Tibial nerve (tissue), 4 donors: ENCODE data around the gene NUDT4B. TPM values are rescaled to one million over a fixed set of nuclear protein-coding genes. Genes with fewer than 3 reads are reported as not detected.
"Not testable (repeated sequence)": the region's sequence is repeated elsewhere in the genome, so short reads cannot be mapped to it uniquely, and the experiment has no call there.

Experiments used
- DNase-seq, 2 donors: peaks; one replicate each; pipeline ENCODE4 v3.0.0-alpha.2; 2019; ENCODE audit warnings: low spot score in 2 of 2
- H3K27ac ChIP-seq, 4 donors: fragments of 200-600 bp; sonication (generic) in 3 of 4; one replicate each; pipeline ENCODE4 v1.5.1; 2017 to 2019; ENCODE audit warnings: mild to moderate bottlenecking in 1 of 4
- H3K27me3 ChIP-seq, 2 donors: fragments of 200-600 bp; sonication (generic) in 1 of 2; one replicate each; pipeline versions ENCODE4 v1.5.1 to v1.6.0; 2017 to 2019
- H3K36me3 ChIP-seq, 3 donors: fragments of 200-600 bp; sonication (generic); one replicate each; pipeline ENCODE4 v1.5.1; 2018 to 2019
- H3K4me1 ChIP-seq, 4 donors: fragments of 200-600 bp; sonication (generic) in 3 of 4; one replicate each; pipeline ENCODE4 v1.5.1; 2017 to 2019
- H3K4me3 ChIP-seq, 4 donors: fragments of 200-600 bp; sonication (generic) in 3 of 4; one replicate each; pipeline ENCODE4 v1.5.1; 2017 to 2019; ENCODE audit warnings: mild to moderate bottlenecking in 1 of 4, moderate library complexity in 1 of 4
- H3K9me3 ChIP-seq, 4 donors: fragments of 200-600 bp; sonication (generic) in 3 of 4; one replicate each; pipeline ENCODE4 v1.5.1; 2017 to 2019
- WGBS, 2 donors: methylation state at CpG; one replicate each; pipeline ENCODE4 v1.1.5; 2018; 5-methylcytosine and 5-hydroxymethylcytosine counted together
- total RNA-seq, 4 donors: library from RNA; depleted of rRNA; stranded (reverse); fragments of >200 nt; gene quantifications; one replicate each; pipeline ENCODE4 v1.1.0, GENCODE V29; 2016

Gene NUDT4B
- total RNA-seq, 4 donors from 2014 or later = 0.63 to 6.9 (median 5.6) TPM

GRCh38 chr1:148758412-148758811 lies 9.8 kb downstream of the NUDT4B start:
- not testable (repeated sequence) for H3K27me3 ChIP-seq, H3K36me3 ChIP-seq

GRCh38 chr1:148758925-148759324 lies 10.4 kb downstream of the NUDT4B start:
- not testable (repeated sequence) for DNase-seq, H3K27ac ChIP-seq, H3K4me1 ChIP-seq, H3K27me3 ChIP-seq, H3K36me3 ChIP-seq, H3K4me3 ChIP-seq, H3K9me3 ChIP-seq
- no CpG with 5 or more reads among the region's 4 CpGs for WGBS, 2 donors

More at GRCh38 chr1:148758412-148758811, 9.8 kb downstream of the NUDT4B start:
- not testable (repeated sequence) for H3K4me3 ChIP-seq, H3K9me3 ChIP-seq, DNase-seq, H3K4me1 ChIP-seq, H3K27ac ChIP-seq
- no CpG with 5 or more reads among the region's 5 CpGs for WGBS, 2 donors

- H3K27ac ChIP-seq, H3K27me3 ChIP-seq, H3K4me3 ChIP-seq, H3K4me1 ChIP-seq, H3K9me3 ChIP-seq, H3K36me3 ChIP-seq: not testable (repeated sequence)
- DNase-seq = peak; percentile 3 to 11
- 87 to 89% methylated on average over 2 of the region's 2 CpGs for WGBS, 2 donors
These were observed 11.2 kb downstream of the NUDT4B start for GRCh38 chr1:148759749-148760148.

DNA sequence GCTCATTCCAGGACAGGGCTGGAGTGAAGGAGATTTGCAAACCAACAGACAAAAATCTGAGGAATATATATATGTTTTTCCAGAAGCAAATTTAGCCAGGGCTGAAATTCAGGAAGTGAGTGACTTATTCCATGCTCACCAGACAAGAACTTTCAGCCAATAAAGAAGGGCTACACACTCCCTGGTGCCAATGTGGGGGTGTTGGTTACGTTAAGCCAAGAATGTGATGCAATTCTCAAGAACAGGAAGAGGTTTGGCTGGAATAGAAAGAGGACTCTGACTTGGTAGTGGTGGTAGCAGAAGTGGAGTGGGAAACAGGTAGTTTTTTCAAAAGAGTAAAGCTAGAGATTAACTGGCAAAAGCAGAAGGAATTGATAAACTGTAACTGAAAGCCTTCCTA lies 11.6 kb downstream of the NUDT4B start:
- no CpG with 5 or more reads among the region's 1 CpG for WGBS, 2 donors
- DNase-seq, H3K4me3 ChIP-seq, H3K36me3 ChIP-seq, H3K27me3 ChIP-seq, H3K4me1 ChIP-seq, H3K27ac ChIP-seq, H3K9me3 ChIP-seq: not testable (repeated sequence)

GRCh38 chr1:148761360-148761759 lies 12.8 kb downstream of the NUDT4B start:
- H3K27ac ChIP-seq, H3K4me1 ChIP-seq, H3K36me3 ChIP-seq, H3K4me3 ChIP-seq, DNase-seq, H3K9me3 ChIP-seq, H3K27me3 ChIP-seq: not testable (repeated sequence)

GRCh38 chr1:148765238-148766019 lies 16.9 kb downstream of the NUDT4B start:
- not testable (repeated sequence) for DNase-seq, H3K27ac ChIP-seq, H3K36me3 ChIP-seq, H3K9me3 ChIP-seq, H3K27me3 ChIP-seq, H3K4me1 ChIP-seq, H3K4me3 ChIP-seq
- WGBS, 2 donors = no CpG with 5 or more reads among the region's 5 CpGs

- H3K27ac ChIP-seq, H3K4me1 ChIP-seq, H3K9me3 ChIP-seq, H3K27me3 ChIP-seq, H3K4me3 ChIP-seq, H3K36me3 ChIP-seq, DNase-seq: not testable (repeated sequence)
- WGBS, 2 donors = no CpG with 5 or more reads among the region's 2 CpGs
These were observed 20.0 kb downstream of the NUDT4B start for GRCh38 chr1:148768541-148768940.

DNA sequence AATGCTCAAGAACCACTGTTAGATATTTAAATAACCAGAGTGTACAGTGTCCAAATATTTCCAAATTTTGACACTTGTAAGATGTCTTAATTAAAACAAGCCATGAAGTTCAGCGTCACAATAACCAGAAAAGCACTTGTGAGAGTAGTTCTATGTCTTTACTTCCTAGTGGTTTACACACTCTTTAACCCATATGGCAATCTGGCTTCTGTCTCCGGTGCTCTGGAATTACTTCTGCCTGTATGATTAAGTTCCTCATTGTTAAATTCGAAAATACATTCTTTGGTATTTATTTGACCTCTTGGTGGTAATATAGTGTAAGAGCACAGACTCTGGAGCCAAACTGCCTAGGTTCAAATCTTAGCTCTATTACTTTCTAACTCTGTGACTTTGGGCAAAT lies 20.9 kb downstream of the NUDT4B start:
- not testable (repeated sequence) for H3K9me3 ChIP-seq, H3K4me1 ChIP-seq, H3K36me3 ChIP-seq, H3K4me3 ChIP-seq, DNase-seq, H3K27me3 ChIP-seq, H3K27ac ChIP-seq
- WGBS, 2 donors = no CpG with 5 or more reads among the region's 3 CpGs

- H3K36me3 ChIP-seq, H3K4me3 ChIP-seq, DNase-seq, H3K9me3 ChIP-seq, H3K4me1 ChIP-seq, H3K27me3 ChIP-seq, H3K27ac ChIP-seq: not testable (repeated sequence)
- WGBS, 2 donors = no CpG with 5 or more reads among the region's 4 CpGs
These were observed 25.1 kb downstream of the NUDT4B start for GRCh38 chr1:148773690-148774089.

GRCh38 chr1:148774102-148774501 lies 25.5 kb downstream of the NUDT4B start:
- H3K4me1 ChIP-seq, H3K4me3 ChIP-seq, DNase-seq, H3K36me3 ChIP-seq, H3K27ac ChIP-seq, H3K9me3 ChIP-seq, H3K27me3 ChIP-seq: not testable (repeated sequence)
- WGBS, 2 donors = no CpG with 5 or more reads among the region's 1 CpG

- H3K36me3 ChIP-seq, H3K27me3 ChIP-seq, H3K4me3 ChIP-seq, H3K4me1 ChIP-seq, DNase-seq, H3K9me3 ChIP-seq, H3K27ac ChIP-seq: not testable (repeated sequence)
- no CpG with 5 or more reads among the region's 2 CpGs for WGBS, 2 donors
These were observed 26.7 kb downstream of the NUDT4B start for GRCh38 chr1:148775263-148775662.

GRCh38 chr1:148777649-148778048 lies 29.1 kb downstream of the NUDT4B start:
- not testable (repeated sequence) for H3K27me3 ChIP-seq

DNA sequence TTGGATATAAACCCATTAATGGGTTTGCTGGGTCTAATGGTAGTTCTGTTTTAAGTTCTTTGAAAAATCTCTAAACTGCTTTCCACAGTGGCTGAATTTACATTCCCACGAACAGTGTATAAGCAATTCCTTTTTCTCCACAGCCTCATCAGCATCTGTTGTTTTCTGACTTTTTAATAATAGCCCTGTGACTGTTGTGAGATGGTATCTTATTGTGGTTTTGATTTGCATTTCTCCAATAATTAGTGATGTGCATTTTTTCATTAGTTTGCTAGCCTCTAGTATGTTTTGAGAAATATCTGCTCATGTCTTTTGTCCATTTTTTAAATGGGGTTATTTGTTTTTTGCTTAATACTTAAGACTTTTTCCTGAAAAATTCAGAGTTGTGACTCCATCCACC lies 31.8 kb downstream of the NUDT4B start:
- not testable (repeated sequence) for H3K36me3 ChIP-seq, DNase-seq, H3K27me3 ChIP-seq, H3K4me3 ChIP-seq, H3K4me1 ChIP-seq, H3K9me3 ChIP-seq, H3K27ac ChIP-seq
- WGBS, 2 donors = no CpG with 5 or more reads among the region's 1 CpG

More at GRCh38 chr1:148777649-148778048, 29.1 kb downstream of the NUDT4B start:
- not testable (repeated sequence) for H3K27ac ChIP-seq, DNase-seq, H3K4me1 ChIP-seq, H3K4me3 ChIP-seq, H3K9me3 ChIP-seq, H3K36me3 ChIP-seq
- no CpG with 5 or more reads among the region's 1 CpG for WGBS, 2 donors

DNA sequence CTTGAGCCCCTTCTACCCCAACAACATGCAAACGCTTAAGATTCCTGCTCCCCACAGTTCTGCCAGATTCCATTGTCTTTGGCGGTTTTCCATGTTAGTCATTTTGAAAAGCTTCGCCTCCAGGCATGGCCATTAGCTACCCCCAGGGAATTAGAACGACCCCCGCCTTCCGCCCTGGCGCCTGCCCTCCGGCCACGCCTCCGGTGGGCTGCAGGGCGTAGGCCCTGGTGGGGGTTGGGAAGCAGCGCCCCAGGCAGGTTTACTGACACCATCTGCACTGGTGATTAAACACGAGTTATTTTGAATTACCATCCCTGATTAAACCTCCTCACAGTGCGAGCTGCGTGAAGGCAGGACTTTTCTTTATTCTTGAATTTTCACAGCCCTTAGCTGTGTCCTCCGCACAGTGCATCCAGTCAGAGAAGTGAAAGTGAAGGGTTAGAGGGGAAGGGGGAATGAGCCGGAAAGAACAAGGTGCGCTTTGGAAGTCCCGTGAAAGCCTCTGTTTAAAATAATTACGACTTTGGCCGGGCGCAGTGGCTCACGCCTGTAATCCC lies 43.0 kb downstream of the NUDT4B start:
- H3K27me3 ChIP-seq, H3K36me3 ChIP-seq, H3K9me3 ChIP-seq, H3K4me3 ChIP-seq, DNase-seq, H3K27ac ChIP-seq, H3K4me1 ChIP-seq: not testable (repeated sequence)
- no CpG with 5 or more reads among the region's 23 CpGs for WGBS, 2 donors
